Measurements from ENCODE around the gene OR4E2. TPM values are rescaled to one million over a fixed set of nuclear protein-coding genes. Genes with fewer than 3 reads are reported as not detected.
A peak's percentile ranks its signal among the peaks of the same experiment; 100 is the strongest.
"Not testable (repeated sequence)": the region's sequence is repeated elsewhere in the genome, so short reads cannot be mapped to it uniquely, and the experiment has no call there.

The OR4E2 gene
- total RNA-seq, 2 experiments from 2014 or later = not detected

GRCh38 chr14:21697662-21698061, 44.0 kb downstream of the OR4E2 start:
- ATAC-seq; H3K27ac Mint-ChIP-seq; H3K4me1 Mint-ChIP-seq; H3K36me3 Mint-ChIP-seq (ENCODE audit: low read depth); DNase-seq; intact Hi-C loops (cut with DNase I, micrococcal nuclease); H3K4me3 Mint-ChIP-seq; H3K9me3 Mint-ChIP-seq (ENCODE audit: low read depth); H3K27me3 Mint-ChIP-seq; POLR2A ChIA-PET: not testable (repeated sequence)
- CTCF ChIA-PET = interaction anchor here (0.6 kb wide), 2 partner anchors 283 to 1447 kb away, joined by 3 to 4 read pairs; no protein-coding TSS in a partner anchor

DNA sequence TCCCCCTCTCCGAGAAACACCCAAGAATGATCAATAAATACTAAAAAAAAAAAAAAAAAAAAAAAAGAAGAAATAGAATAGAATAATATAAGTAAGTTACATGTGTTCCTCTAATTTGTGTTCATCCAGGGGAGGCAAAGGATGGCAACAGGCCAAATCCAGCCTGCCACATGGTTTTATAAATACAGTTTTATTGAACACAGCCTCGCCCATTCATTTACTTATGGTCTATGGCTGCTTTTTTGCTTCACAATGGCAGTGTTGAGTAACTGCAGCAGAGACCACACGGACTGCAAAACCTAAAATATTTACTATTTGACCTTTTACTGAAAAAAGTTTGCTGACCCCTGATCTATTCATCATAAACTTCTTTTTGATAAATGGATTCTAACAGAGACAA, 44.9 kb downstream of the OR4E2 start:
- H3K4me3 Mint-ChIP-seq; POLR2A ChIA-PET; H3K27ac Mint-ChIP-seq; H3K27me3 Mint-ChIP-seq; H3K36me3 Mint-ChIP-seq (ENCODE audit: low read depth); DNase-seq; ATAC-seq; H3K4me1 Mint-ChIP-seq; H3K9me3 Mint-ChIP-seq (ENCODE audit: low read depth); intact Hi-C loops (cut with DNase I, micrococcal nuclease): not testable (repeated sequence)
- CTCF ChIA-PET = interaction anchor here (0.6 to 1.3 kb wide), 2 partner anchors 36 to 284 kb away, joined by 3 read pairs; no protein-coding TSS in a partner anchor

DNA sequence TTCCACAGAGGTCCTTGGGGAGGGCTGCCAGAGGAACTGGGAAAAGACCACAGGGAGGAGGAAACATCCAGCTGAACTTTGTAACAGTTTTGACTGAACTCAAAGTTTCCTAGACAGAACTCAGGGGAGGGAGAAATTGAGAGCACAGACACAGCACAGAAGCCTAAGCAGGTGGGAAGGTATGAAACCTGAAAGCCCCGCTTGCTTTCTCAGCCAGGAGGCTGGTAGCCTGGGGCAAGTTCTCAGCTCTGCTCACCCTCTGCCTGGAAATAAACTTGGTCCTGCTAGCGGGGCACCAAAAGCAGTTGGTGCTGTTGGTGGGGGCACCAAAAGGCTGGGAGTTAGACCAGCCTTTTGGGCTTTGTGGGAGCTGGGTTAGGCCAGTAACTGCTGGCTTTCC, 45.9 kb downstream of the OR4E2 start:
- DNase-seq = no peak
- H3K27ac Mint-ChIP-seq = no peak overlapping the region
- no peaks in the 10 kb centered on the region for H3K9me3 Mint-ChIP-seq (ENCODE audit: low read depth)
- intact Hi-C loops (cut with DNase I, micrococcal nuclease) = no loop called here
- H3K27me3 Mint-ChIP-seq = no peaks in the 10 kb centered on the region
- ATAC-seq = no peak
- no peak overlapping the region for H3K4me3 Mint-ChIP-seq
- ChIA-PET POLR2A (no interaction called here), CTCF (interaction anchor here (1.3 kb wide), 1 partner anchor 35 kb away, joined by 3 read pairs; no protein-coding TSS in a partner anchor)
- no peaks in the 10 kb centered on the region for H3K36me3 Mint-ChIP-seq (ENCODE audit: low read depth)
- peaks cover 11% of the 10 kb centered on the region for H3K4me1 Mint-ChIP-seq

DNA sequence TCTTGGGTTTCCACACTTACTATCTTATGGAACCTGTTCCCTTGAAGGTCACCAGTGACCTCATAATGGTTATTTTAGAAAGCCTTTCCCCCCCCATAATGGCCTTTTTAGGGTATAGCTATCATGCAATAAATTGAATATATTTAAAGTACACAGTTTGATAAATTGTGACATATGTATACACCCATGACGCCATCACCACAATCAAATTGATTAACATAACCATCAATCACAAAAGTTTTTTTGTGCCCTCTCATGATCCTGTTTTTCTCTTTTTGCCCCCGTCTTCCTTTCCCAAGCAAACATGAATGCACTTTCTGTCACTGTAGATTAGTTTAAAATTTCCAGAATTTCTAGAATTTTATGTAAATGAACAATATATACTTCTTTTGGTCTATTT, 48.7 kb downstream of the OR4E2 start:
- intact Hi-C loops (cut with DNase I, micrococcal nuclease) = loop anchor here in 1 of 2 experiments (5.0 kb wide), 1 partner anchor 60 kb away; no protein-coding TSS in a partner anchor
- Mint-ChIP-seq H3K27ac (no peak overlapping the region), H3K36me3 (ENCODE audit: low read depth) (no peaks in the 10 kb centered on the region), H3K4me3 (no peak overlapping the region), H3K27me3 (no peaks in the 10 kb centered on the region), H3K9me3 (ENCODE audit: low read depth) (peaks cover 2% of the 10 kb centered on the region), H3K4me1 (peaks cover 19% of the 10 kb centered on the region)
- CTCF ChIA-PET = interaction anchor here (1.4 kb wide), 1 partner anchor 21 kb away, joined by 6 read pairs; no protein-coding TSS in a partner anchor
- DNase-seq = no peak
- ATAC-seq = no peak
- POLR2A ChIA-PET = no interaction called here

- Mint-ChIP-seq H3K27me3 (peaks cover 4% of the 10 kb centered on the region), H3K27ac (peak overlapping the region; percentile 52)
Measured at GRCh38 chr14:21703357-21704326, 50.0 kb downstream of the OR4E2 start.

GRCh38 chr14:21704338-21704737, 50.7 kb downstream of the OR4E2 start:
- H3K4me1 Mint-ChIP-seq = peaks cover 19% of the 10 kb centered on the region
- peak; percentile 67 for ATAC-seq
- peaks cover 10% of the 10 kb centered on the region for H3K27me3 Mint-ChIP-seq
- peak overlapping the region; percentile 52 for H3K27ac Mint-ChIP-seq
- CTCF ChIA-PET = interaction anchor here (1.0 to 1.3 kb wide), 3 partner anchors 19 to 49 kb away, joined by 3 to 6 read pairs (median 4); no protein-coding TSS in a partner anchor
- peaks cover 5% of the 10 kb centered on the region for H3K9me3 Mint-ChIP-seq (ENCODE audit: low read depth)
- intact Hi-C loops (cut with DNase I, micrococcal nuclease) = loop anchor here in 1 of 2 experiments (5.0 kb wide), 1 partner anchor 62 kb away; no protein-coding TSS in a partner anchor
- POLR2A ChIA-PET = interaction anchor here (0.5 kb wide), 1 partner anchor 12 kb away, joined by 8 read pairs; no protein-coding TSS in a partner anchor
- DNase-seq = no peak
- H3K36me3 Mint-ChIP-seq (ENCODE audit: low read depth) = peaks cover 6% of the 10 kb centered on the region
- H3K4me3 Mint-ChIP-seq = no peak overlapping the region

More at GRCh38 chr14:21703357-21704326, 50.0 kb downstream of the OR4E2 start:
- Mint-ChIP-seq H3K4me1 (peaks cover 19% of the 10 kb centered on the region), H3K36me3 (ENCODE audit: low read depth) (no peaks in the 10 kb centered on the region), H3K9me3 (ENCODE audit: low read depth) (peaks cover 2% of the 10 kb centered on the region), H3K4me3 (no peak overlapping the region)
- ATAC-seq (peak; percentile 94), DNase-seq (no peak)
- intact Hi-C loops (cut with DNase I, micrococcal nuclease) = loop anchor here in 1 of 2 experiments (5.0 kb wide), 1 partner anchor 61 kb away; no protein-coding TSS in a partner anchor
- POLR2A ChIA-PET = interaction anchor here (0.5 kb wide), 1 partner anchor 12 kb away, joined by 8 read pairs; no protein-coding TSS in a partner anchor
- CTCF ChIA-PET = interaction anchor here (1.0 to 1.3 kb wide), 3 partner anchors 19 to 48 kb away, joined by 3 to 6 read pairs (median 4); no protein-coding TSS in a partner anchor

- Mint-ChIP-seq H3K4me3 (peak overlapping the region; percentile 60), H3K27me3 (peaks cover 23% of the 10 kb centered on the region), H3K4me1 (peaks cover 3% of the 10 kb centered on the region), H3K27ac (no peak overlapping the region), H3K9me3 (ENCODE audit: low read depth) (peaks cover 3% of the 10 kb centered on the region), H3K36me3 (ENCODE audit: low read depth) (peaks cover 6% of the 10 kb centered on the region)
- ATAC-seq = peak; percentile 47
- peak; percentile 37 for DNase-seq
- POLR2A ChIA-PET = no interaction called here
- CTCF ChIA-PET = interaction anchor here (0.5 to 5.9 kb wide), 18 partner anchors 10 to 131 kb away, joined by 3 to 73 read pairs (median 4); partner anchors contain the start of genes OR10G3 and OR4E2
- intact Hi-C loops (cut with DNase I, micrococcal nuclease) = loop anchor here in 1 of 2 experiments (10.0 kb wide), 1 partner anchor 843 kb away; no protein-coding TSS in a partner anchor
Measured at GRCh38 chr14:21711360-21711961, 57.8 kb downstream of the OR4E2 start.

DNA sequence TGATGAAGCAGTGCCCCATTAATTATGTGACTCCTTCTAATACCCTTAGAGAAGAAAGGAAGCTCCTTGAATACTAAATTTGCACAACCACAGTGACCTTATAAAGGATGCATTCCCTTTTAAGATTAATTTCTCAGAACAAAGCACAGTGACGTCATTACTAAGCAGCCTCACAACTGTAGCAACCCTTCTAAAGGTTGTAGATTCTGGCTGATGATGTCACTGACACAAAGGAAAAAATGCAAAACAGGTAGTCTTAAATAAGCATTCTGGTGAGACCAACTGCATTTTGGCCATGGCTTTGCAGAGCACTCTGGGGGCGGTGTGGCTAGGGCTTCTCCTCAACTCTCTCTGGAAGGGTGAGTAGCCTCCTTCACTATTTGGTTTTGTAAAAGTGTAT, 58.4 kb downstream of the OR4E2 start:
- intact Hi-C loops (cut with DNase I, micrococcal nuclease) = loop anchor here in 1 of 2 experiments (10.0 kb wide), 1 partner anchor 843 kb away; no protein-coding TSS in a partner anchor
- Mint-ChIP-seq H3K9me3 (ENCODE audit: low read depth) (peaks cover 3% of the 10 kb centered on the region), H3K27ac (peak overlapping the region; percentile 47), H3K36me3 (ENCODE audit: low read depth) (peaks cover 6% of the 10 kb centered on the region), H3K4me3 (peak overlapping the region; percentile 60), H3K4me1 (peaks cover 3% of the 10 kb centered on the region), H3K27me3 (peaks cover 27% of the 10 kb centered on the region)
- peak; percentile 46 for ATAC-seq
- CTCF ChIA-PET = interaction anchor here (0.8 to 5.9 kb wide), 13 partner anchors 12 to 132 kb away, joined by 3 to 73 read pairs (median 4); partner anchors contain the start of genes OR10G3 and OR4E2
- POLR2A ChIA-PET = no interaction called here
- no peak for DNase-seq

GRCh38 chr14:21714318-21714929, 60.8 kb downstream of the OR4E2 start:
- DNase-seq = peak; percentile 9
- intact Hi-C loops (cut with DNase I, micrococcal nuclease) = loop anchor here in 1 of 2 experiments (10.0 kb wide), 1 partner anchor 840 kb away; no protein-coding TSS in a partner anchor
- POLR2A ChIA-PET = no interaction called here
- H3K9me3 Mint-ChIP-seq (ENCODE audit: low read depth) = no peaks in the 10 kb centered on the region
- H3K36me3 Mint-ChIP-seq (ENCODE audit: low read depth) = no peaks in the 10 kb centered on the region
- H3K4me1 Mint-ChIP-seq = peaks cover 3% of the 10 kb centered on the region
- peaks cover 23% of the 10 kb centered on the region for H3K27me3 Mint-ChIP-seq
- H3K27ac Mint-ChIP-seq = peak overlapping the region; percentile 16
- peak overlapping the region; percentile 28 for H3K4me3 Mint-ChIP-seq
- peak; percentile 52 for ATAC-seq
- CTCF ChIA-PET = no interaction called here

All from activated CD4-positive, alpha-beta T cell treated with anti-CD3 and anti-CD28 coated beads for 36 hours (primary cell).